Breast epithelium (tissue), 3 donors: Measurements from ENCODE around the gene C1RL.

ENCODE experiments used
- CTCF ChIP-seq, 3 donors: fragments of 450-650 bp; IDR thresholded peaks; one replicate each; pipeline ENCODE4 v1.5.1; 2016 to 2017; ENCODE audit warnings: antibody characterized with exemption in 3 of 3, mild to moderate bottlenecking in 3 of 3, moderate library complexity in 3 of 3
- POLR2A ChIP-seq: fragments of 450-650 bp; IDR thresholded peaks from one replicate; pipeline ENCODE4 v1.6.1; 2016; ENCODE audit warnings: antibody characterized with exemption, mild to moderate bottlenecking, moderate library complexity
- POLR2AphosphoS5 ChIP-seq, 3 donors: sonication (generic); formaldehyde crosslinking; IDR thresholded peaks; one replicate each; pipeline ENCODE4 v1.6.1; 2017; ENCODE audit warnings: antibody characterized with exemption in 3 of 3

GRCh38 chr12:7100239-7100638 is 8.8 kb downstream of the C1RL start:
- TF ChIP-seq POLR2AphosphoS5 (IDR thresholded peaks at IDR 0.05): no peak
- TF ChIP-seq POLR2A: no peak
- TF ChIP-seq CTCF (IDR thresholded peaks at IDR 0.05): no peak
